GM21423 (cell line): ENCODE results near the gene SERINC5.
"Not testable (repeated sequence)": the region's sequence is repeated elsewhere in the genome, so short reads cannot be mapped to it uniquely, and the experiment has no call there.

Experiments
- ATAC-seq: cut with Tn5 transposase; IDR thresholded peaks from one replicate; pipeline ENCODE4 v1.9.1; 2021; ENCODE audit warnings: mild to moderate bottlenecking, moderate library complexity; ENCODE audit not compliant: unreplicated experiment

The SERINC5 gene

DNA sequence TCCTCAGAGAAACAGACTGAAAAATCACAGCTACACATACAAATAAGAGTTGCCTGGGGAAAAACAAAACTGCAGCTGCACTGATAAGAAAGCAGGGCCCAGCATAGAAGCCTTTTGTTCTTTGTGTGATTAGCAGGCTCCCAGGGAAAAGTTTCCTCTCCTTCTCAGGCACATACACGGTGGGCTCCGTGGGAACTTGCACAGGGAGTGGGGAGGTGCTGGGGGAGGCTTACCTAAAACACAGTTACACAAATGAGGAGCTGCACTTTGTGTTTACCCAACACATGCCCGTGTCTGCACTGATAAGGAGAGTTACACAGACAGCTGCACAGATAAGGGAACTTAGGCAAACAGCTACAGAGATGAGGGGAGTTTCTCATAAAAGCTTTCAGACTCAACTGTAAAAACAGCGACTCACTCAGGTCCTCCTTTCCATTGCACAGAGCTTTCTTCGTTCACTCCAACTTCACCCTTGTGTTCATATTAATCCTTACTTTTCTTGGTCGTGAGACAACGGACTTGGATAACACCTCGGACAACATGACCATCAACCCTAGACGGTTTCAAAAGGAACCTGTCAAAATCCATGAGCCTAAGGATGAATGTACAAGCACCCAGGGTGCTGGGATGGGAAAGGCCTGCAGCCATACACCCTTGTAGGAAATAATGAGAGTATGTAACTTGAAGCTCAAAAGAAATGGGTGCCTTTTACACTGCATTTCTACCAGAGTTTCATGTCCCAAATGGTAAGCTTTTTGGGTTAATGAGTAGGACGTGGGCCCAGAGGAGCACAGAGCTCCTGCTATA lies 50.8 kb downstream of the SERINC5 start:
- no peak for ATAC-seq

GRCh38 chr5:80201763-80202162 lies 54.1 kb downstream of the SERINC5 start:
- ATAC-seq, result not testable (repeated sequence)

DNA sequence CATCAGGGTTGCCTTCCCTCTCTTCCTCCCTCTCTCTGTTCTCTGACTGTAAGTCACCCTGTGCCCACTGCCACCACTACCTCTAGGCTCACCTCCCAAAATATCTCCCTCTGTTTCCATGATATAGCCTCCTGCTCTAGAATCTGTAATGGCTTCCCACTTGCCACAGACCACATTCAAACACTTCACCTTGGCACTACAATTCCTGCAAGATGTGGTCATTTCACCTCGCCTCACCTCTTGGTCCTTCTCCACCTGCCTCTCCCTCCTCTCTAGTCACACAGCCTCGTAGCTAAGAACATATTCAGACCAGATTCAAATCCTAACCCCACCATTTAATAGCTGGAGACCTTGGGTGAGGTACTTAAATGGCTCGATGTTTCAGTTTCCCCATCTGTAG lies 56.9 kb downstream of the SERINC5 start:
- ATAC-seq, result no peak

DNA sequence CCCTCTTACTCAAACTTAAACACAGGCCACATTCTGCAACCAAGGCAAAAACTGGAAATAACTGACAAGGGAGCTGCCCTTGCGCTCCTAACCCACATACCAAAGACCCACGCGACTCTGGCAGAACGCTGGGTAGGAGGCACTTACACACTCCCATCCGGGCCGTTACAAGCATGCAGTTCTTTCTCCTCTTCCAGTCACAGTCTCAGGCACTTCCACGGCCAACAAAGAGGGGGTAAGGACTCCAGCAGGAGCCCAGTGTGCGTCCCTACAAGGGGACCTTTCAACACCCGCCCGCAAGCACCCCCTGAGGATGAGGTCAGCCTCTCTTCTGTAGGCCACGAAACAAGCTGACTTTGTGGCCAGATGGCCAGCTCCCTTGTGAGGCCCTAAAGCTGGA lies 57.4 kb downstream of the SERINC5 start:
- no peak for ATAC-seq

DNA sequence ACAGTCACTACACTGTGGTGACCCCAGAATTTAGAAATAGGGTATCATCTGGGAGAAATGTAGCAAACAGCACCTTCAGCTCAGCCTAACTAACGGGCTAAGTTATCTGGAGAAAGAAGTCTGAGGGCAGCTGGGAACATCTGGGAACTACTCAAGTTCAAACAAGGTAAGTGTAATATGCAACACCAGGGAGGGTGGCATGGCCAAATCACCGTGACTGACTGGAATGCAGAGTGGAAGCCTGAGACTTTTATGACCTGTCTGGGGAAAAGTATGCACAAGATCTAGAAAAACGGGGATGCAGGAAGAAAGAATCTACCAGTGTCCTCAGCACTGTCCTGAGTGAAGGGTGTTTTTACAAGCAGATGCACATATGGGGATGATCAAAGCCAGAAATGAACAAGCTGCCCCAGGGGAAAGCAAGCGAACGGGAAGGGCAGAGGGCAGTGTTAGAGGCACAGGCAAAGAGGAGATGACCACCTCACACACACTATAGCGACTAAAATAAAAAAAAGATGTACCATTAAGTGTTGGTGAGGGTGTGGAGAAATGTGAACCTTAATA lies 59.9 kb downstream of the SERINC5 start:
- no peak for ATAC-seq

DNA sequence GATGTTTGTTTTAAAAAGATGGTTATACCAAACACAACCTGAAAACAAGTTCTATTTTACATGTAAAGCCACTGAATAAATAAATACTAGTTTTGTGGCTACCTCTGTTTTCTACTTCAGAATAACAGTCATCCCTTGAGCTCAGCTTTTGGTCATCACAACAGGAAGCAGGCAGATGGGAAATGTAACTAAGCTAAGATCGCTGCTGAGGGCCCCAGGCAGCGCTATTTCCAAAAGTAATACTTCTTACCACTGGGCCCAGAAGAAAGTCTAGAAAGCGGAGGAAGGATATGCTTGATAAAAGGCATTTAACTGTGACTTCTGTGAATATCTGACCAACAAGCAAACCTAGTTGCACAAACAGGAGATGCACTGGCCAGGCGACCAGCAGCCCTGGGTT lies 61.4 kb downstream of the SERINC5 start:
- ATAC-seq, result no peak

DNA sequence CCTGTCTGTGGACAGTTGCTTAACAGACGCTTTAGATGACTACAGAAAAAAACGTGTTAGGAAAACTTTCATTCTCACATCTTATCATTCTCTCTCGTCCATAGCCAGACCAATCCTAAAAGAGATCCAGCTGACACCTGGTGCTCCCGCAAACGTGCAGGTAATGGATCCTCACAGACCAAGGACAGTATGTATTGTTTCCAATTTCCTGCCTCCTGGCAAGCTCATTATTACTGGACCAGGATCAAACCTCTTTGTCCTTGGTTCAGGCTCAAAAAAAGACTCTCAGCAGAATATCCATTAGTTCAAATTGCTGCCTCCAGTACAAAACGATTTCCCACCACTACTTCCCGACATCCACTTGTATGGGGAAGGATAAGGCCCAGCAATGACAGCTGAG lies 62.4 kb downstream of the SERINC5 start:
- ATAC-seq, result no peak

DNA sequence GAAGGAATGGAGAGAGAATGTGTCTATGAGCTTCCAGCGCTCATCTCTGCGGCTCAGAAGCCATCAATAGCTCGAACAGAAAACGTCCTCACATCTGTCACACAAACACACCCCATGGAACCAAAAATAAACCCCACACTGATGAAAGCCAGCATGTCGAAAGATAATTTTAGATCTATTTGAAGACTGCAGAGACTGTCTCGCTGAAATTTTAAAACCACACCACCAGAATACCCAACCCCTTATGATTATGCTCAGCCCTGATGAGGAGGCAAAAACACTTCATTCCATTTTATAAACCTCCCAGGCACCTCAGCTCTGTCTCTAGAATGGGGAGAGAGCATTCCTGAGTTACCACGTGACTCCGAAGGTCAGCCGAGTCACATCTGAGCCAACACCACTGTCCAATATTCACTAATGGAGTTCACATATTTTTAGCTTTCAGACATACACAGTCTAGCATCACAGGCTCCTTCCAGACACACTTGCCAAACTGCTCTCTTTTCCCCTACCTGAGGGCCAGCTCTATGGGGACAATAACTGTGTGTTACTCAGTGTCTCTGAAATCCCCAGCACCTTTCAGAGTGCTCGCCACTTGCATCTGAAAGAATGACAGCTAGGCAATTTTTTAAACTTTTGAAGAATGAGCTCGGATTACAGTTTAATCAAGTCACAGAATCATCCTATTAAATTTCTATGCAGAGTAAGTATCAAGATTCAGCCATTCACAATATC lies 63.2 kb downstream of the SERINC5 start:
- no peak for ATAC-seq

DNA sequence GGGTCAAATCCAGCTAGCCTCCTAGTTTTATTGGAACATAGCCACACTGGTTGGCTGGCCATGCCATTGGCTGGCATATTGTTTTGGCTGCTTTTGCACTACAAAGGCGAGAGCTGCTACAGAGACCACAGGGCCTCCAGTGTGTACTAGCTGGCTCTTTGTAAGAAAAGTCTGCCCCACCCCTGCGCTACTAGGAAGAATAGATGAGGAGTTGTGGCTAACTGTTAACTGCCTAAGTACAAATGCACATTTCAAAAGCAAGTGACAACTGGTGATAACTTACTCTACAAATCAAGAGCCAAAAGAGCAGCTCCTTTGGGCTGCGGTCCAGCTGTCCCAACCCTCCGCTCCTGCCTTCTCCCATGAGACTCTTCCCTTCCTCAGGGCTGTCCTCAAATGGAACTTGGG lies 63.9 kb downstream of the SERINC5 start:
- no peak for ATAC-seq

GRCh38 chr5:80191397-80191796 lies 64.5 kb downstream of the SERINC5 start:
- ATAC-seq, result no peak

GRCh38 chr5:80190960-80191359 lies 64.9 kb downstream of the SERINC5 start:
- ATAC-seq, result no peak

DNA sequence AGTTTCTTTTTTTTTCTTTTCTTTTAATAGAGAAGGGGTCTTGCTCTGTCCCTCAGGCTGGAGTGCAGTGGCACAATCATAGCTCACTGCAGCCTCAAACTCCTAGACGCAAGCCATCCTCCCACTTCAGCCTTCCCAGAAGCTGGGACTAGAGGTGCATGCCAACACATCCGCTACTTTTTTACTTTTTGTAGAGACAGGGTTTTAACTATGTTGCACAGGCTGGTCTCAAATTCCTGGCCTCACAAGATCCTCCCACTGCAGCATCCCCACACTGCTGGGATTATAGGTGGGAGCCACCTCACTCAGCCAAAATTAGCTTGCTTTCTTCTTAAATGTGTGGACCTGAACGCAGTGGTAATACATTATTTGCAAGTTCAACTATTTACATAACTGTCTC lies 66.1 kb downstream of the SERINC5 start:
- no peak for ATAC-seq

DNA sequence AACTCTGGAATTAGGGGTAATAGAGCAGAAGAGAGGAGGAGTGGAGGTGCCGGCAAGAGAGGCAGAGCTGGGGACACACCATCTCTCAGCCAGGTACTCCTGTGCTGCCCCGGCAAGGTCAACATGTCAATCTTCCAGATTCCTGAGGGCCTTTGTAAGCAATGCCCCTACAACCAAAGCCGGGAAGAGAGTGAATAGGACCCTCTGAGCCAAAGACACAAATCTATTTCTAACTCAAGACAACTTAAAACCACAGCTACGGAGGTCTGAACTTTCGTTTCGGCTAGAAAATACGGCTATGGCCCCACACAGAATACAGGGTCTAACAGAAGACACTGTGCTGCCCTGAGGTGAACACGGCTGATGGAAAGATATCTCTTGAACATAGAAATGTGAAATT lies 66.6 kb downstream of the SERINC5 start:
- ATAC-seq, result no peak

DNA sequence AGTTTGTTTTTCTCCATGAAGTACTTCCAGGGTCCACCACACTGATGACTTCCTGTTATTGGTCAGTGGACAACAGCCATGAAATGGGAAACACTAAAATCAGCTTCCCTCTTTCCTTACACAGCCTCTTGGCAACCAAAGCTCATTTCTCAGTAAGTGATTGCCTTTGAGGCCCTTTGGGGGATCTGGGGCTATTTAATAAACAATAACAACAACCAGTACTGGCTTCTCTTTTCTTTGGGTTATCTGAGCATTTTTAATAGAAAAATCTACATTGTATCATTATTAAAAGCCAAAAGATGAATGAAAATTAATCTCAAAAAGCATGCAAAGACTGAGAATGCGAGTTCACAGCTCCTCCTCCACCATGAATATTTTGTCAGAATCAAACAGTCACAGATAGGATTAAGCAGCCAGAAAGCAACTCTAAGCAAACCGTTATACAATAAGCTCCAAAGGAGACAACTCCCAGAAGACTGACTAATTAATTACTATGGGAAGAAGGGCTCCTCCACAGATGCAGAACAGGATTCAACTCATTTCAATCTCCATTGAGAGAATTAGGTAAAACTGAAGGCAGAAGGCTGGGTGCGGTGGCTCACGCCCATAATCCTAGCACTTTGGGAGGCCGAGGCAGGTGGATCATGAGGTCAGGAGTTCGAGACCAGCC lies 68.3 kb downstream of the SERINC5 start:
- no peak for ATAC-seq

DNA sequence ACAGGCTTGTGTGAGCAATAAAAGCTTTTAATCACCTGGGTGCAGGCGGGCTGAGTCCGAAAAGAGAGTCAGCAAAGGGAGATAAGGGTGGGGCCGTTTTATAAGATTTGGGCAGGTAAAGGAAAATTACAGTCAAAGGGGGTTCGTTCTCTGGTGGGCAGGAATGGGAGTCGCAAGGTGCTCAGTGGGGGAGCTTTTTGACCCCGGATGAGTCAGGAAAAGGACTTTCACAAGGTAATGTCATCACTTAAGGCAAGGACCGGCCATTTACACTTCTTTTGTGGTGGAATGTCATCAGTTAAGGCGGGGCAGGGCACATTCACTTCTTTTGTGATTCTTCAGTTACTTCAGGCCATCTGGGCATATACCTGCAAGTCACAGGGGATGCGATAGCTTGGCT lies 70.3 kb downstream of the SERINC5 start:
- ATAC-seq, result not testable (repeated sequence)

DNA sequence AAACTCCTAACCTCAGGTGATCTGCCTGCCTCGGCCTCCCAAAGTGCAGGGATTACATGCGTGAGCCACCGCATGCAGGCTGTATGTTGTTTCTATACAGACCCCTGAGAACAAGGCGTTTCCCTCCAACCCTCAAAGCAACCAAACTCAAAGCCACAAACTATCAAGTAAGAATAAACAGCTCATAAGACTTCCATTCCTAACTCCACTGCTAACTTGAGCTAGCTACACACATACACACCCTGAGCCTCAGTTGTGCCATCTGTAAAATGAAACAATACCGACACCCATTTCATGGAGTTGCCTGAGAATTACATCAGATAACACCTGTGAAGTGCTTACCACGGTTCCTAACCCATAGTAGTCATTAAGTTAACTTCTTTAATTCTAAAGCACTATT lies 70.8 kb downstream of the SERINC5 start:
- ATAC-seq, result no peak

- no peak for ATAC-seq
These were observed 71.4 kb downstream of the SERINC5 start for GRCh38 chr5:80184235-80185023.

GRCh38 chr5:80183728-80184234 lies 72.1 kb downstream of the SERINC5 start:
- not testable (repeated sequence) for ATAC-seq

DNA sequence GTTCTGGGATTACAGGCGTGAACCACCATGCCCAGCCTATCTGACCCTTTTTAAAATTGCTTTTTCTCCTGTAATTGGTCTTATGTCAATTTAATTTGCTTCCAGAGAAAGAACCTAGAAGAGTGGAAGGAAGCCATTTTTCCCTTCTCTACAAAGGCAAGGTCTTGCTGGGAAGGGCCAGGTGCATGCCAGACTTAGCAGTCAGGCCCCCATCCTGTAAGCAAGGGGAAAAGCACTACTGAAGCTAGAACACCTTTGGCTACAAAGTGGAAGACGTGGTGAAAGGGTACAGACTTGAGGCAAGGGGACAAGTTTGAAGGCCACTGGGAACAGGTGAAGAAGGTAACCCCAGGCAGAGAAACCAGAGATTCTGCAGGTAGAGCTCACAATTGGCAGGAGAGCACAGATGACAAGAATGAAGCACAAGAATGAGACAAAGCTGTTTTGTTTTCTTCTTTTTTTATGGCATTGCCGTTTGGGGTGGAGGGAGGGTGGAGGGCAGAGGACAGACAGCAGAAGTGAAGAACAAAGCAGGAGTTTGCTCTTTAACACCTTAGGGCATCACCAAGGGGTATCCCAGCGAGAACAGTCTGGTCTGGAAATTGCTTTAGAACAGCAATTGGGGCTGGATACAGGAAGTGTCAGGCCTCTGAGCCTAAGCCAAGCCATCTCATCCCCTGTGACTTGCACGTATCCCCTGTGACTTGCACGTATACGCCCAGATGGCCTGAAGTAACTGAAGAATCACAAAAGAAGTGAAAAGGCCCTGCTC lies 72.9 kb downstream of the SERINC5 start:
- ATAC-seq, result no peak
